Measurements from ENCODE around the gene PAK4.
"Not testable (repeated sequence)": the region's sequence is repeated elsewhere in the genome, so short reads cannot be mapped to it uniquely, and the experiment has no call there.

PAK4 gene

DNA sequence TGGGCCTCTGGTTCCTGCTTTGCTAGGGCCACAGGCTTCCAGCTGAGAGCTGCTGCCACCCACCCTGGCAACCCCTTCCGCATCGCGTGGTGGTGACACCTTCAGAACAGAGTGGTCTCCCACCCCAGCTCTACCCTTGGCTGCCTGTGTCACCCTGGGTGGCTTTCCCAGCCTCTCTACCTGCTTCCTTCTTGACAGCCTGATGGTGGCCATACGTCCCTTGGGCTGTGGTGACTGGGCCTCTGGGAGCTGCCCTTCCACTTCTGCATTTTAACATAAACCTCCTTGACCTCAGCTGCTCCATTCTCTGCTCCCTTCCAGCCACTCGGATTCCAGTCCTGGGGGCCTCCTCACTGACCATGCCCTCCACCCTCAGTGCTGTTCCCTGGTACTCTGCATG, 17.0 kb downstream of the PAK4 start:
- H2AFZ ChIP-seq (ENCODE audit: low read depth): no peak overlapping the region
- H3K27ac ChIP-seq: no peak overlapping the region
- H3K4me2 ChIP-seq: no peak overlapping the region
- no peak overlapping the region for H3K4me3 ChIP-seq (IDR thresholded peaks at IDR 0.05; ENCODE audit: insufficient read depth, low read depth, low read length)
- H3K36me3 ChIP-seq (ENCODE audit: insufficient read depth): no peaks in the 10 kb centered on the region
- 0 out of 2 replicates have a peak, but pooled peaks cover 3% of the 10 kb centered on the region for H4K20me1 ChIP-seq (ENCODE audit: insufficient read depth)
- H3K79me2 ChIP-seq (ENCODE audit: insufficient read depth, low read depth): peaks cover 15% of the 10 kb centered on the region; the same call in 1 of the 2 replicates
- no peaks in the 10 kb centered on the region for H3K27me3 ChIP-seq (ENCODE audit: insufficient read depth, low read depth)
- no peak overlapping the region for H3K9ac ChIP-seq
- no peaks in the 10 kb centered on the region for H3K4me1 ChIP-seq (ENCODE audit: low read depth, poor library complexity, severe bottlenecking)
- TF ChIP-seq, protein P1, sequence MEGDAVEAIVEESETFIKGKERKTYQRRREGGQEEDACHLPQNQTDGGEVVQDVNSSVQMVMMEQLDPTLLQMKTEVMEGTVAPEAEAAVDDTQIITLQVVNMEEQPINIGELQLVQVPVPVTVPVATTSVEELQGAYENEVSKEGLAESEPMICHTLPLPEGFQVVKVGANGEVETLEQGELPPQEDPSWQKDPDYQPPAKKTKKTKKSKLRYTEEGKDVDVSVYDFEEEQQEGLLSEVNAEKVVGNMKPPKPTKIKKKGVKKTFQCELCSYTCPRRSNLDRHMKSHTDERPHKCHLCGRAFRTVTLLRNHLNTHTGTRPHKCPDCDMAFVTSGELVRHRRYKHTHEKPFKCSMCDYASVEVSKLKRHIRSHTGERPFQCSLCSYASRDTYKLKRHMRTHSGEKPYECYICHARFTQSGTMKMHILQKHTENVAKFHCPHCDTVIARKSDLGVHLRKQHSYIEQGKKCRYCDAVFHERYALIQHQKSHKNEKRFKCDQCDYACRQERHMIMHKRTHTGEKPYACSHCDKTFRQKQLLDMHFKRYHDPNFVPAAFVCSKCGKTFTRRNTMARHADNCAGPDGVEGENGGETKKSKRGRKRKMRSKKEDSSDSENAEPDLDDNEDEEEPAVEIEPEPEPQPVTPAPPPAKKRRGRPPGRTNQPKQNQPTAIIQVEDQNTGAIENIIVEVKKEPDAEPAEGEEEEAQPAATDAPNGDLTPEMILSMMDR (conservative IDR thresholded peaks at IDR 0.05; ENCODE audit: low read depth, low read length): no peak

- not testable (repeated sequence) for H3K36me3 ChIP-seq (ENCODE audit: insufficient read depth); H3K4me3 ChIP-seq (IDR thresholded peaks at IDR 0.05; ENCODE audit: insufficient read depth, low read depth, low read length); H3K9ac ChIP-seq; H4K20me1 ChIP-seq (ENCODE audit: insufficient read depth); H3K4me1 ChIP-seq (ENCODE audit: low read depth, poor library complexity, severe bottlenecking); H3K27ac ChIP-seq; H3K27me3 ChIP-seq (ENCODE audit: insufficient read depth, low read depth); H3K79me2 ChIP-seq (ENCODE audit: insufficient read depth, low read depth); H3K4me2 ChIP-seq; H2AFZ ChIP-seq (ENCODE audit: low read depth)
These were observed 18.2 kb downstream of the PAK4 start for GRCh38 chr19:39143757-39144289.

- Histone ChIP-seq H3K9ac (no peak overlapping the region), H4K20me1 (ENCODE audit: insufficient read depth) (0 out of 2 replicates have a peak, but pooled peaks cover 3% of the 10 kb centered on the region), H3K4me1 (ENCODE audit: low read depth, poor library complexity, severe bottlenecking) (no peaks in the 10 kb centered on the region), H3K4me3 (IDR thresholded peaks at IDR 0.05; ENCODE audit: insufficient read depth, low read depth, low read length) (no peak overlapping the region), H3K36me3 (ENCODE audit: insufficient read depth) (no peaks in the 10 kb centered on the region), H3K27me3 (ENCODE audit: insufficient read depth, low read depth) (no peaks in the 10 kb centered on the region), H3K27ac (no peak overlapping the region), H2AFZ (ENCODE audit: low read depth) (no peak overlapping the region), H3K4me2 (no peak overlapping the region), H3K79me2 (ENCODE audit: insufficient read depth, low read depth) (peaks cover 5% of the 10 kb centered on the region; the same call in 1 of the 2 replicates)
- TF ChIP-seq, protein P1 (conservative IDR thresholded peaks at IDR 0.05; ENCODE audit: low read depth, low read length): no peak
These were observed 18.9 kb downstream of the PAK4 start for GRCh38 chr19:39144290-39145071.

- Histone ChIP-seq H3K27me3 (ENCODE audit: insufficient read depth, low read depth) (no peaks in the 10 kb centered on the region), H3K27ac (no peak overlapping the region), H3K4me1 (ENCODE audit: low read depth, poor library complexity, severe bottlenecking) (no peaks in the 10 kb centered on the region), H3K4me3 (IDR thresholded peaks at IDR 0.05; ENCODE audit: insufficient read depth, low read depth, low read length) (no peak overlapping the region), H2AFZ (ENCODE audit: low read depth) (no peak overlapping the region), H3K79me2 (ENCODE audit: insufficient read depth, low read depth) (peaks cover 5% of the 10 kb centered on the region; the same call in 1 of the 2 replicates), H4K20me1 (ENCODE audit: insufficient read depth) (0 out of 2 replicates have a peak, but pooled peaks cover 3% of the 10 kb centered on the region), H3K9ac (no peak overlapping the region), H3K36me3 (ENCODE audit: insufficient read depth) (no peaks in the 10 kb centered on the region), H3K4me2 (no peak overlapping the region)
- TF ChIP-seq, protein P1 (conservative IDR thresholded peaks at IDR 0.05; ENCODE audit: low read depth, low read length): no peak
These were observed 19.8 kb downstream of the PAK4 start for GRCh38 chr19:39145180-39145953.

Data from KMS-11 (cell line).